IMR-90 (cell line): ENCODE results near the gene PODXL2.

Experiments used
- POLR2A ChIP-seq: IDR thresholded peaks from 2 replicates; pipeline ENCODE4 v1.6.1; 2012; ENCODE audit warnings: mild to moderate bottlenecking, low read depth, low read length
- TF ChIP-seq, protein P1 (sequence below): conservative IDR thresholded peaks from 2 replicates; pipeline ENCODE4 v1.5.1; 2012; ENCODE audit warnings: mild to moderate bottlenecking, low read depth, low read length, improper control_type of control experiment
- TF ChIP-seq, protein P2 (sequence below): fragments of 150-350 bp; IDR thresholded peaks from 2 replicates; pipeline ENCODE4 v1.6.1; 2016; ENCODE audit warnings: low read depth, mild to moderate bottlenecking, low read length, moderate library complexity, borderline replicate concordance

DNA sequence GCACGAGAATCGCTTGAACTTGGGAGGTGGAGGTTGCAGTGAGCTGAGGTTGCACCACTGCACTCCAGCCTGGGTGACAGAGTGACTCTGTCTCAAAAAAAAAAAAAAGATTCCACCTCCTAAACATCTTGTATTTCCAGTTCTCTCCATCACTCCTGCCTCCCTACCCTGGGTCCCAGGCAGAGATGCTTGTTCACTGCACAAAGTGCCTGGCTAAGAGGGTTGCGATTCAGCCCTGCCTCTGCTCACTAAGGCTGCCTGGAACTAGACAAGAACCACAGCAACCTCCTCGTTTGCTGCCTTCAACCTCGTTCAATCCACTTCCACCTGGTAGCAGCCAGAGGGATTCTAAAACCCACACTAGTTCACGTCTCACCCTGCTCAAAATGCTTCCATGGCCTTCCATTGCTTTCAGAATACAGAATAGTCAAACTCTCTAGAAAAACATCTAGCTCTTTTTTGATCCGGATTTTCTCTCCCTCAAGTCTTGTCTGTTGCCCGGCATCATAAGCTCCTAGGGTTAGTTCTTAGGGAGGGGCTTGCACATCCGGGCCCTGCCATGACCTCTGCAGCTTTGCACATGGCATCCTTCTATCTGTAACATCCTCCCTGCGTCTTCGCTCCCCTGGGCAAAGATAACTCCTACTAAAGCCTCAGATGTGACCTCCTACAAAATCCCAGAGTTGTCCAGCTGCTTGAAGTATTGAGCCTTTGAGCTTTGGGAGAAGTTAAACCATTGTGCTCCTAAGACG, 31.8 kb upstream of the PODXL2 start:
- TF ChIP-seq, protein P1, sequence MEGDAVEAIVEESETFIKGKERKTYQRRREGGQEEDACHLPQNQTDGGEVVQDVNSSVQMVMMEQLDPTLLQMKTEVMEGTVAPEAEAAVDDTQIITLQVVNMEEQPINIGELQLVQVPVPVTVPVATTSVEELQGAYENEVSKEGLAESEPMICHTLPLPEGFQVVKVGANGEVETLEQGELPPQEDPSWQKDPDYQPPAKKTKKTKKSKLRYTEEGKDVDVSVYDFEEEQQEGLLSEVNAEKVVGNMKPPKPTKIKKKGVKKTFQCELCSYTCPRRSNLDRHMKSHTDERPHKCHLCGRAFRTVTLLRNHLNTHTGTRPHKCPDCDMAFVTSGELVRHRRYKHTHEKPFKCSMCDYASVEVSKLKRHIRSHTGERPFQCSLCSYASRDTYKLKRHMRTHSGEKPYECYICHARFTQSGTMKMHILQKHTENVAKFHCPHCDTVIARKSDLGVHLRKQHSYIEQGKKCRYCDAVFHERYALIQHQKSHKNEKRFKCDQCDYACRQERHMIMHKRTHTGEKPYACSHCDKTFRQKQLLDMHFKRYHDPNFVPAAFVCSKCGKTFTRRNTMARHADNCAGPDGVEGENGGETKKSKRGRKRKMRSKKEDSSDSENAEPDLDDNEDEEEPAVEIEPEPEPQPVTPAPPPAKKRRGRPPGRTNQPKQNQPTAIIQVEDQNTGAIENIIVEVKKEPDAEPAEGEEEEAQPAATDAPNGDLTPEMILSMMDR, result no peak
- TF ChIP-seq POLR2A, result no peak
- TF ChIP-seq, protein P2, sequence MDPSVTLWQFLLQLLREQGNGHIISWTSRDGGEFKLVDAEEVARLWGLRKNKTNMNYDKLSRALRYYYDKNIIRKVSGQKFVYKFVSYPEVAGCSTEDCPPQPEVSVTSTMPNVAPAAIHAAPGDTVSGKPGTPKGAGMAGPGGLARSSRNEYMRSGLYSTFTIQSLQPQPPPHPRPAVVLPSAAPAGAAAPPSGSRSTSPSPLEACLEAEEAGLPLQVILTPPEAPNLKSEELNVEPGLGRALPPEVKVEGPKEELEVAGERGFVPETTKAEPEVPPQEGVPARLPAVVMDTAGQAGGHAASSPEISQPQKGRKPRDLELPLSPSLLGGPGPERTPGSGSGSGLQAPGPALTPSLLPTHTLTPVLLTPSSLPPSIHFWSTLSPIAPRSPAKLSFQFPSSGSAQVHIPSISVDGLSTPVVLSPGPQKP, result no peak
